Endothelial cell of umbilical vein (primary cell): ENCODE measurements around the gene PBLD. TPM values are rescaled to one million over a fixed set of nuclear protein-coding genes. Genes with fewer than 3 reads are reported as not detected.

Source experiments
- BruUV-seq: library from RNA; stranded (reverse); fragments of 400-500 nt; replicated peaks from 2 replicates; lab custom pipeline; 2021; lab: Mats Ljungman, UMichigan
- CTCF ChIA-PET: fragments of 300-600, 350-600 bp; sonication (Branson Sonifier 250); formaldehyde crosslinking; loops from one replicate; lab custom pipeline; 2021; ENCODE audit warnings: antibody characterized with exemption, inconsistent platforms; lab: Charles Lee
- POLR2A ChIA-PET: fragments of 300-600, 350-600 bp; sonication (Branson Sonifier 250); formaldehyde crosslinking; loops from one replicate; lab custom pipeline; 2021; ENCODE audit warnings: antibody characterized with exemption, inconsistent platforms; lab: Charles Lee
- DNase-seq: peaks from one replicate; pipeline ENCODE4 v3.0.0-alpha.2; 2011; ENCODE audit warnings: low read depth, low spot score
- FAIRE-seq: peaks from 2 replicates; lab custom pipeline; 2011; peaks lifted over from hg19 to GRCh38; lab: Jason Lieb, UNC
- H2AFZ ChIP-seq: 2 replicates; pipeline ENCODE4 v1.6.0; 2012; ENCODE audit warnings: low read depth, low read length, control low read depth, inconsistent platforms
- H3K27ac ChIP-seq: 2 replicates; pipeline ENCODE4 v1.5.1; 2011; ENCODE audit warnings: low read depth, mild to moderate bottlenecking, control low read depth, low read length, moderate library complexity; ENCODE audit not compliant: insufficient read depth
- H3K27me3 ChIP-seq, 2 experiments: 2 replicates each; pipeline versions ENCODE4 v1.6.0 to v1.6.1; 2011; ENCODE audit warnings: low read length in 2 of 2, mixed read lengths in 1 of 2; ENCODE audit not compliant: control insufficient read depth in 2 of 2, insufficient read depth in 2 of 2
- H3K36me3 ChIP-seq, 2 experiments: 2 replicates in 1 of 2; 3 replicates in 1 of 2; pipeline ENCODE4 v1.5.1; 2011; ENCODE audit warnings: low read length in 2 of 2, mild to moderate bottlenecking in 1 of 2, moderate library complexity in 1 of 2; ENCODE audit not compliant: control insufficient read depth in 2 of 2, insufficient read depth in 2 of 2; ENCODE audit errors: extremely low read depth in 1 of 2
- H3K4me1 ChIP-seq: 3 replicates; pipeline ENCODE4 v1.5.1; 2011; ENCODE audit warnings: mild to moderate bottlenecking, low read length; ENCODE audit not compliant: control insufficient read depth, insufficient read depth; ENCODE audit errors: extremely low read depth
- H3K4me2 ChIP-seq: 2 replicates; pipeline ENCODE4 v1.6.1; 2011; ENCODE audit warnings: low read length, control low read depth, mixed read lengths; ENCODE audit not compliant: insufficient read depth
- H3K4me3 ChIP-seq, 3 experiments: fragments of 200-600 bp in 1 of 3; sonication (generic), shearing (Covaris generic) in 1 of 3; replicated peaks in 1 of 3; 2 replicates each; pipeline ENCODE4 v1.5.1; 2011 to 2016; ENCODE audit warnings: control low read depth in 3 of 3, low read length in 3 of 3, mild to moderate bottlenecking in 2 of 3, inconsistent platforms in 1 of 3, low read depth in 1 of 3, moderate library complexity in 1 of 3; ENCODE audit not compliant: insufficient read depth in 1 of 3
- H3K79me2 ChIP-seq: 2 replicates; pipeline ENCODE4 v1.6.0; 2012; ENCODE audit warnings: low read length, inconsistent platforms; ENCODE audit not compliant: control insufficient read depth, insufficient read depth
- H3K9ac ChIP-seq: replicated peaks from 2 replicates; pipeline ENCODE3; 2011; ENCODE audit warnings: low read length, control low read depth; ENCODE audit not compliant: insufficient read depth; ENCODE audit errors: extremely low read depth
- H3K9me1 ChIP-seq: replicated peaks from 3 replicates; pipeline ENCODE4 v1.6.0; 2011; ENCODE audit warnings: mild to moderate bottlenecking, low read length; ENCODE audit not compliant: control insufficient read depth, insufficient read depth; ENCODE audit errors: extremely low read depth
- H3K9me3 ChIP-seq: replicated peaks from 2 replicates; pipeline ENCODE4 v1.5.1; 2012; ENCODE audit warnings: low read length, inconsistent platforms; ENCODE audit not compliant: control insufficient read depth, insufficient read depth
- H4K20me1 ChIP-seq: replicated peaks from 2 replicates; pipeline ENCODE3; 2011; ENCODE audit warnings: mild to moderate bottlenecking, low read length; ENCODE audit not compliant: control insufficient read depth, insufficient read depth; ENCODE audit errors: extremely low read depth
- EZH2 ChIP-seq: IDR thresholded peaks from 2 replicates; pipeline ENCODE4 v1.6.1; 2012; ENCODE audit warnings: borderline replicate concordance, low read depth, mild to moderate bottlenecking, moderate library complexity, low read length, inconsistent platforms; ENCODE audit not compliant: severe bottlenecking
- FOS ChIP-seq: IDR thresholded peaks from 2 replicates; pipeline ENCODE4 v1.6.1; 2011; ENCODE audit warnings: mild to moderate bottlenecking, low read length, moderate library complexity, borderline replicate concordance; ENCODE audit not compliant: insufficient read depth
- JUN ChIP-seq: IDR thresholded peaks from 2 replicates; pipeline ENCODE4 v1.6.1; 2011; ENCODE audit warnings: borderline replicate concordance, low read depth; ENCODE audit not compliant: insufficient read length, insufficient read depth
- MAX ChIP-seq: IDR thresholded peaks from 2 replicates; pipeline ENCODE4 v1.6.1; 2011; ENCODE audit not compliant: insufficient read depth, insufficient read length
- MYC ChIP-seq: IDR thresholded peaks from one replicate; pipeline ENCODE4 v1.6.1; 2011; ENCODE audit warnings: mild to moderate bottlenecking, low read depth, low read length
- POLR2A ChIP-seq: IDR thresholded peaks from 2 replicates; pipeline ENCODE4 v1.6.1; 2012; ENCODE audit warnings: low read depth, mild to moderate bottlenecking, control low read depth, low read length
- dilution Hi-C: fragments of 300-500 bp; cut with MboI; formaldehyde crosslinking; loops from one replicate; pipeline ENCODE4 v1.15.0; 2019; ENCODE audit warnings: low sequenced_read_pairs; ENCODE audit not compliant: extremely low pct_ligation_motif_present
- intact Hi-C: fragments of 100-400 bp; cut with micrococcal nuclease; formaldehyde crosslinking; loops from one replicate; pipeline ENCODE4 v1.10.0; 2022
- polyA plus RNA-seq, 4 experiments: library from polyadenylated mRNA; depleted of rRNA in 3 of 4; stranded (reverse) in 3 of 4; unstranded in 1 of 4; fragments of >200 nt; gene quantifications; 2 replicates each; pipeline versions ENCODE4 v1.2.1 to v1.2.3, GENCODE V29; 2011 to 2012; ENCODE audit warnings: missing spikeins in 1 of 4
- total RNA-seq: library from RNA; stranded (reverse); gene quantifications from 2 replicates; pipeline ENCODE4 v1.2.3, GENCODE V29; 2021
- TF ChIP-seq, protein P1 (sequence below), 2 donors: IDR thresholded peaks; 1 replicate in 1 of 2; 2 replicates in 1 of 2; pipeline ENCODE4 v1.5.1; 2011; ENCODE audit warnings: low read length in 2 of 2, mild to moderate bottlenecking in 2 of 2, moderate library complexity in 2 of 2, control low read depth in 1 of 2, inconsistent platforms in 1 of 2, low read depth in 1 of 2; ENCODE audit not compliant: insufficient read depth in 1 of 2; ENCODE audit errors: extremely low read depth in 1 of 2

The PBLD gene
- total and polyA plus RNA-seq, 2 donors (not counting 3 experiments of a cell fraction or from before 2014, with no cell fraction given), result 1.5 to 5.1 TPM

DNA sequence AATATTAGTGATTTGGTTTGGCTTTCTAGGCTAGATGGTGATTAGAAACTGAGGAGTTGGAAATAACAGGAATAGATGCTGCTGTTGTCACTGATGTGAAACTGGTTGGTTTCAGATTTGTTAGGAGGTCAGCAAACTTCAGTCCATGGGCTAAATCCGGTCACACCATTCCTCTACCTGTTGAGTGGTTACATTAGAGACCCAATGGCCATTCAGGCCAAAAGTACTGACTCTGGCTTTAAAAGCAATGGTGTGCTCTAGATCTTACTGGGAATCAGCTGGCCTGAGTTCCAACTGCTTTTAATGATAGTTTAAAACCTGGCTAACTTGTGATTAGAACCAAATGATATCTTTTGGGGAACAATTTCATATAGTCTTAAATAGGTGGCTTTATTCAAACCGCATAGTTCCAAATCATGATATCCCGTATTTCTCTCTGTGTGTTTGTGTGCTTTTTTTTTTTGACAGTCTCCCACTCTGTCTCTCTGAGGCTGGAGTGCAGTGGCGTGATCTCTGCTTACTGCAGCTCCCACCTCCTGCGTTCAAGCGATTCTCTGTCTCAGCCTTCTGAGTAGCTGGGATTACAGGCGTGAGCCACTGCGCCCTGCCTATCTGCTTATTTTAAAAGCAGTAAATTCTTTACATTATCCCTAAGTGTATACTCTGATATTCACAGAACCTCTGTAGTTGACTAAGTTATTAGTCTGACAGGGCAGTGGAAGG lies 7.8 kb upstream of the PBLD start:
- no TSS peak for BruUV-seq
- H3K4me3 ChIP-seq, result no peak overlapping the region
- CTCF ChIA-PET, result interaction anchor here (1.0 to 3.2 kb wide), 2 partner anchors 8 to 128 kb away, joined by 3 to 12 read pairs; no protein-coding TSS in a partner anchor
- no peaks in the 10 kb centered on the region for H3K9me3 ChIP-seq
- TF ChIP-seq MAX, result no peak
- TF ChIP-seq POLR2A, result no peak
- TF ChIP-seq FOS, result no peak
- no peak for TF ChIP-seq JUN
- TF ChIP-seq EZH2, result no peak
- TF ChIP-seq, protein P1, sequence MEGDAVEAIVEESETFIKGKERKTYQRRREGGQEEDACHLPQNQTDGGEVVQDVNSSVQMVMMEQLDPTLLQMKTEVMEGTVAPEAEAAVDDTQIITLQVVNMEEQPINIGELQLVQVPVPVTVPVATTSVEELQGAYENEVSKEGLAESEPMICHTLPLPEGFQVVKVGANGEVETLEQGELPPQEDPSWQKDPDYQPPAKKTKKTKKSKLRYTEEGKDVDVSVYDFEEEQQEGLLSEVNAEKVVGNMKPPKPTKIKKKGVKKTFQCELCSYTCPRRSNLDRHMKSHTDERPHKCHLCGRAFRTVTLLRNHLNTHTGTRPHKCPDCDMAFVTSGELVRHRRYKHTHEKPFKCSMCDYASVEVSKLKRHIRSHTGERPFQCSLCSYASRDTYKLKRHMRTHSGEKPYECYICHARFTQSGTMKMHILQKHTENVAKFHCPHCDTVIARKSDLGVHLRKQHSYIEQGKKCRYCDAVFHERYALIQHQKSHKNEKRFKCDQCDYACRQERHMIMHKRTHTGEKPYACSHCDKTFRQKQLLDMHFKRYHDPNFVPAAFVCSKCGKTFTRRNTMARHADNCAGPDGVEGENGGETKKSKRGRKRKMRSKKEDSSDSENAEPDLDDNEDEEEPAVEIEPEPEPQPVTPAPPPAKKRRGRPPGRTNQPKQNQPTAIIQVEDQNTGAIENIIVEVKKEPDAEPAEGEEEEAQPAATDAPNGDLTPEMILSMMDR (IDR thresholded peaks at IDR 0.05; ENCODE audit: extremely low read depth in 1 of 2, insufficient read depth in 1 of 2, low read depth in 1 of 2, low read length in 2 of 2), result no peak
- no peak for TF ChIP-seq MYC
- H3K27me3 ChIP-seq, result no peaks in the 10 kb centered on the region
- peaks cover 18 to 46% of the 10 kb centered on the region in 2 experiments for H3K36me3 ChIP-seq
- H3K79me2 ChIP-seq, result peaks cover 76% of the 10 kb centered on the region
- H3K4me2 ChIP-seq, result no peak overlapping the region
- POLR2A ChIA-PET, result no interaction called here
- no peak overlapping the region for H3K27ac ChIP-seq
- no peak overlapping the region for H2AFZ ChIP-seq
- no peaks in the 10 kb centered on the region for H3K9me1 ChIP-seq
- dilution Hi-C loops (no loop called here), intact Hi-C loops (no loop called here)
- peaks cover 26% of the 10 kb centered on the region for H4K20me1 ChIP-seq
- H3K9ac ChIP-seq, result no peak overlapping the region
- FAIRE-seq (no peak), DNase-seq (no peak)
- H3K4me1 ChIP-seq, result peaks cover 21% of the 10 kb centered on the region
